ENCODE results near the gene RPL13A.

GRCh38 chr19:49513746-49514118, 26.3 kb downstream of the RPL13A start:
- TF ChIP-seq RAD21 (IDR thresholded peaks at IDR 0.05; ENCODE audit: low read depth) (no peak), REST (IDR thresholded peaks at IDR 0.05; ENCODE audit: low read depth) (no peak), YY1 (IDR thresholded peaks at IDR 0.05; ENCODE audit: low read depth) (no peak), EP300 (IDR thresholded peaks at IDR 0.05; ENCODE audit: borderline replicate concordance) (no peak), TAF1 (IDR thresholded peaks at IDR 0.05; ENCODE audit: low read depth) (no peak), TCF12 (IDR thresholded peaks at IDR 0.05; ENCODE audit: low read depth) (no peak), MAX (IDR thresholded peaks at IDR 0.05) (no peak), EGR1 (IDR thresholded peaks at IDR 0.05) (no peak), TEAD4 (IDR thresholded peaks at IDR 0.05) (no peak), USF1 (IDR thresholded peaks at IDR 0.05) (no peak), FOXM1 (IDR thresholded peaks at IDR 0.05; ENCODE audit: borderline replicate concordance, low read depth) (no peak), NFIC (IDR thresholded peaks at IDR 0.05) (no peak), CEBPB (IDR thresholded peaks at IDR 0.05) (no peak)

Data from Ishikawa (cell line).